OCI-LY1 (cell line): ENCODE measurements around the gene TRAK1.
A peak's percentile ranks its signal among the peaks of the same experiment; 100 is the strongest.

Experiments used
- H2AFZ ChIP-seq: fragments of 200-600 bp; sonication (generic), shearing (Covaris generic); 2 replicates; pipeline ENCODE4 v1.6.0; 2014; ENCODE audit warnings: antibody characterized with exemption, mild to moderate bottlenecking, low read length
- H3F3A ChIP-seq: fragments of 200-600 bp; sonication (generic), shearing (Covaris generic); 2 replicates; pipeline ENCODE4 v1.6.0; 2014; ENCODE audit warnings: mild to moderate bottlenecking, antibody characterized with exemption, low read length, moderate library complexity; ENCODE audit not compliant: insufficient read depth
- H3K27ac ChIP-seq: fragments of 200-600 bp; sonication (generic); 2 replicates; pipeline ENCODE4 v1.5.1; 2014; ENCODE audit warnings: low read length, mixed run types, mild to moderate bottlenecking, low read depth; ENCODE audit not compliant: poor library complexity, severe bottlenecking
- H3K27me3 ChIP-seq: fragments of 200-600 bp; sonication (generic); 2 replicates; pipeline ENCODE4 v1.6.0; 2014; ENCODE audit warnings: antibody characterized with exemption, mild to moderate bottlenecking, low read length, moderate library complexity; ENCODE audit not compliant: insufficient read depth
- H3K36me3 ChIP-seq: fragments of 200-600 bp; sonication (generic); 2 replicates; pipeline ENCODE4 v1.6.1; 2014; ENCODE audit warnings: mild to moderate bottlenecking, antibody characterized with exemption, low read length, moderate library complexity, mixed read lengths; ENCODE audit not compliant: insufficient read depth
- H3K4me1 ChIP-seq: fragments of 200-600 bp; sonication (generic); 2 replicates; pipeline ENCODE4 v1.5.1; 2014; ENCODE audit warnings: mild to moderate bottlenecking, low read length, moderate library complexity; ENCODE audit not compliant: insufficient read depth, severe bottlenecking
- H3K4me2 ChIP-seq: fragments of 200-600 bp; sonication (generic), shearing (Covaris generic); 2 replicates; pipeline ENCODE4 v1.6.1; 2014; ENCODE audit warnings: low read length
- H3K4me3 ChIP-seq: fragments of 200-600 bp; sonication (generic); 2 replicates; pipeline ENCODE4 v1.5.1; 2014; ENCODE audit warnings: low read length, low read depth, mild to moderate bottlenecking, mixed read lengths; ENCODE audit not compliant: poor library complexity, severe bottlenecking
- H3K79me2 ChIP-seq: fragments of 200-600 bp; shearing (Covaris generic); 2 replicates; pipeline ENCODE4 v1.6.1; 2016; ENCODE audit warnings: mixed run types, low read length, mixed read lengths; ENCODE audit not compliant: insufficient read depth
- H3K9ac ChIP-seq: fragments of 200-600 bp; sonication (generic), shearing (Covaris generic); 2 replicates; pipeline ENCODE4 v1.6.1; 2014; ENCODE audit warnings: mild to moderate bottlenecking, low read length, mixed read lengths
- H3K9me2 ChIP-seq: fragments of 200-600 bp; sonication (generic), shearing (Covaris generic); 2 replicates; pipeline ENCODE4 v1.6.1; 2014; ENCODE audit warnings: low read depth, mild to moderate bottlenecking, low read length, mixed read lengths
- H3K9me3 ChIP-seq: fragments of 200-600 bp; shearing (Covaris generic); 2 replicates; pipeline ENCODE4 v1.6.1; 2014; ENCODE audit warnings: low read length, mixed read lengths
- H4K20me1 ChIP-seq: fragments of 200-600 bp; sonication (generic), shearing (Covaris generic); 2 replicates; pipeline ENCODE4 v1.6.0; 2016; ENCODE audit warnings: mild to moderate bottlenecking, low read length; ENCODE audit not compliant: insufficient read depth
- CTCF ChIP-seq: fragments of 200-600 bp; sonication (generic), shearing (Covaris generic); IDR thresholded peaks from 2 replicates; pipeline ENCODE4 v1.5.1; 2017; ENCODE audit warnings: mild to moderate bottlenecking, antibody characterized with exemption, low read length, moderate library complexity, mixed read lengths
- EZH2 ChIP-seq: fragments of 200-600 bp; sonication (generic), shearing (Covaris generic); IDR thresholded peaks from 2 replicates; pipeline ENCODE4 v1.8.0; 2017; ENCODE audit warnings: borderline replicate concordance, mixed run types, mild to moderate bottlenecking, antibody characterized with exemption, low read length, moderate library complexity, mixed read lengths

TRAK1 gene

GRCh38 chr3:42216931-42217333 is 125.8 kb downstream of the TRAK1 start:
- peaks cover 49% of the 10 kb centered on the region for H3K4me1 ChIP-seq
- H2AFZ ChIP-seq: no peak overlapping the region
- H3F3A ChIP-seq: no peaks in the 10 kb centered on the region
- no peaks in the 10 kb centered on the region for H3K9me2 ChIP-seq
- H3K4me3 ChIP-seq: no peak overlapping the region
- no peaks in the 10 kb centered on the region for H3K27me3 ChIP-seq
- H3K79me2 ChIP-seq: no peaks in the 10 kb centered on the region
- H3K36me3 ChIP-seq: peaks cover 66% of the 10 kb centered on the region
- no peaks in the 10 kb centered on the region for H4K20me1 ChIP-seq
- TF ChIP-seq EZH2: no peak
- TF ChIP-seq CTCF: no peak
- H3K9ac ChIP-seq: no peak overlapping the region; the same call in 1 of the 2 replicates
- peak overlapping the region; percentile 84 for H3K27ac ChIP-seq
- H3K4me2 ChIP-seq: peak overlapping the region; percentile 28; the same call in 1 of the 2 replicates
- no peaks in the 10 kb centered on the region for H3K9me3 ChIP-seq

DNA sequence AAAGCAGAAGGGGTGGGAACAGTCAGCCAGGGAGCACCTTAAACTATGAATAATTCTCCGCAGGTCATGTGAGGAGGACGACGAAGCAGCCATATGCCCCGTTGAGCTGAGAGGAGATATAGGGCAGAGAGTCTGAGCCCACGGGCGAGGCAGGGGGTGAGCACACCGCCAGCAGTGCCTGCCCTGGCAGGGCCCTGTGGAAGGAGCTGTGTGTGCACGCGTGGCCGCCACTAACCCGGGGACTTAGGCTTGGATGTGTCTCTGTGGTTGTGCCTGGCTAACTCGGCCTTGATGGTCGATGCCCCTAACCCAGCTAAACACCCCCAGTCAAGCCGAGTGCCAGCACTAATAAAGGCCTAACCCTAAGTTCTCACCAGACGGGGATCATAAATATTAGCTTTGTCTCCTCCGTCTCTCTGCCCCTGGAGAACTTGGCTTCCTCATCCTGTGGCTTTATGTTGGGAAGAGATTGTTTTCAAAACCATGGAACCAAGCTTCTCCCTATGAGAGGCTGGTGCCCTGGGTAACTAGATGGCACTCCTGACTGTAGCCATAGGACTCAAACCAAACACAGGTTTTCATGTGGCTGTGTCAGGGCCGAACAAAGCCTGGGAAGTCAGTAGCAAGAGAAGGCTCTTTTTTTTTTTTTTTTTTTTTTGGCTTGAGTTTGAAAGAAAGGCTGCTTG is 129.4 kb downstream of the TRAK1 start:
- H3K27me3 ChIP-seq: no peaks in the 10 kb centered on the region

DNA sequence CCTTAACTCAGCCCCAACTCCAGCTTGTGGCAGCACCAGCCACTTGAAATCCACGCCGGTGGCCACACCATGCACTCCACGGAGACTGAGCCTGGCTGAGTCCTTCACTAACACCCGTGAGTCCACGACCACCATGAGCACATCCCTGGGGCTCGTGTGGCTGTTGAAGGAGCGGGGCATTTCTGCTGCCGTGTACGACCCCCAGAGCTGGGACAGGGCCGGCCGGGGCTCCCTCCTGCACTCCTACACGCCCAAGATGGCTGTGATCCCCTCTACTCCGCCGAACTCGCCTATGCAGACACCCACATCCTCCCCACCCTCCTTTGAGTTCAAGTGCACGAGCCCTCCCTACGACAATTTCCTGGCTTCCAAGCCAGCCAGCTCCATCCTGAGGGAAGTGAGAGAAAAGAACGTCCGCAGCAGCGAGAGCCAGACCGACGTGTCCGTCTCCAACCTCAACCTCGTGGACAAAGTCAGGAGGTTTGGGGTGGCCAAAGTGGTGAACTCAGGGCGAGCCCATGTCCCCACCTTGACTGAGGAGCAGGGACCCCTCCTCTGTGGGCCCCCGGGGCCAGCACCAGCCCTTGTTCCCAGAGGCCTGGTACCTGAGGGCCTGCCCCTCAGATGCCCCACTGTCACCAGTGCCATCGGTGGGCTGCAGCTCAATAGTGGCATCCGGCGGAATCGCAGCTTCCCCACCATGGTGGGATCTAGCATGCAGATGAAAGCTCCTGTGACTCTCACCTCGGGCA is 132.0 kb downstream of the TRAK1 start:
- Histone ChIP-seq H3F3A (no peaks in the 10 kb centered on the region; the same call in 1 of the 2 replicates), H3K9me2 (no peaks in the 10 kb centered on the region), H3K27ac (no peak overlapping the region), H3K4me3 (no peak overlapping the region), H3K79me2 (no peaks in the 10 kb centered on the region), H3K36me3 (peaks cover 71% of the 10 kb centered on the region), H4K20me1 (no peaks in the 10 kb centered on the region), H3K4me1 (peaks cover 6% of the 10 kb centered on the region), H3K27me3 (no peaks in the 10 kb centered on the region), H3K9ac (no peak overlapping the region), H3K9me3 (no peaks in the 10 kb centered on the region), H2AFZ (no peak overlapping the region), H3K4me2 (no peak overlapping the region)
- TF ChIP-seq EZH2: no peak
- no peak for TF ChIP-seq CTCF

More for the DNA sequence above, 129.4 kb downstream of the TRAK1 start:
- Histone ChIP-seq H3K9me2 (no peaks in the 10 kb centered on the region), H3K9ac (no peak overlapping the region), H3K36me3 (peaks cover 78% of the 10 kb centered on the region), H3K27ac (no peak overlapping the region), H3K4me2 (no peak overlapping the region), H3K9me3 (no peaks in the 10 kb centered on the region), H2AFZ (no peak overlapping the region), H3K4me3 (no peak overlapping the region), H3F3A (no peaks in the 10 kb centered on the region; the same call in 1 of the 2 replicates), H4K20me1 (no peaks in the 10 kb centered on the region), H3K4me1 (peaks cover 21% of the 10 kb centered on the region), H3K79me2 (no peaks in the 10 kb centered on the region)
- TF ChIP-seq EZH2 (no peak), CTCF (no peak)
